Bone marrow (tissue), 2 donors: ENCODE data around the gene PPP1R14B.
A peak's percentile ranks its signal among the peaks of the same experiment; 100 is the strongest.

Source experiments
- DNase-seq, 2 donors: peaks; one replicate each; lab custom pipeline; 2025; lab: John Stamatoyannopoulos, UW

Gene PPP1R14B

DNA sequence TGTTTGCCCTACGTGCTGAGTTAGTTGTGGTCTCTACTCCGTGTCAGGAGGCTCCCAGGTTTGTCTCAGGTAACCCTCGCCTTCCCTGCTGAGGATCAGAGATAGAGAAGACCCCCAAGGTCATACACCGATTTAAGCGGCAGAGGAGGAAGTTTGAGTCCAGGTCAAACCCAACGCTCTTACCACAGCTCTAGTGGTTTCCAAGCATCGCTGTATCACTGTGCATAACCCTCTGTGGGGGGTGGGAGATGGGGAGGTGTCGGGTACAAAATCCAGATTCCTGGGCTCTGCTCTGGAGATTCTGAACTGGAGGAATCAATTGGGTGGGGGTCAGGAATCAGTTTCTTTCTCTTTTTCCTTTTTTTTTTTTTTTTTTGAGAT, 15.8 kb downstream of the PPP1R14B start:
- no peak for DNase-seq

DNA sequence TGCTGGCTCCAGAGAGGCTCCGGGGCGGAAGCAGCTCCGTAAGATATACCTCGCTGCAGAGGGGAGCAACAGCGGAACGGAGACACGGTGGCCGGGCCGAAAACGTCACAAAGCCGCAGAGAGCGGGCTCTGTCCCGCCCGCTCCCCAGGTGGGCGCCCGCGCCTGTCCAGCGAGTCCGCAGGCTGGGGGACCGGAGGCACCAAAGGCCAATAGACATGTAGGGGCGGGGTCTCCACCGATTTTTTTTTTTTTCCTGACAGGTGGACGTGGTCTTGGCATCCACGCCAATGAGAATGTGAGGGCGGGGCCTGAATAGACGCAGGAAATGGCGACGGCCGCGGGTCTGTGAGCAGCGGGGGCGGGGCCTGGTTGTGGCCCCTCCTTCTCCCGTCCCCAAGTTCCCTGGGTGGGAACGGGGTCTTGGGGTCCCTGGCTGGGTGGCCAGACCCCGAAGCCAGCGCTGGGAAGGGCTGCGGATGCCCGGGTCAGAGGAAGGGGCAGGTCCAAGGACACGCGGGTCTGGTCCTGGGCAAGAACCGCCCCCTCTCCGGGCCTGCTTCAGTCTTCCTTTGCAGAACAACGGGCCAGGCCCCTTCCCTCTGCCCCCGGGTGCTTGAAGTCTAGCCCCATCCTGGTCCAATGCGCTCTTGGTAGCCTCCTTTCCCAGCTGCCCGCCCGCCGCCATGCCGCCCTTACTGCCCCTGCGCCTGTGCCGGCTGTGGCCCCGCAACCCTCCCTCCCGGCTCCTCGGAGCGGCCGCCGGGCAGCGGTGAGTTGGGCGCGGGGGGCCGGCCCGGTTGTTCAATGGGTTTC, 16.4 kb downstream of the PPP1R14B start, which contains the start of gene DNAJC4:
TSS of gene DNAJC4 (plus strand) at position 378 of the 814 bp plus-strand sequence. CDS start at position 685, 307 bp downstream.
- DNase-seq: peak; percentile 63 to 75

DNA sequence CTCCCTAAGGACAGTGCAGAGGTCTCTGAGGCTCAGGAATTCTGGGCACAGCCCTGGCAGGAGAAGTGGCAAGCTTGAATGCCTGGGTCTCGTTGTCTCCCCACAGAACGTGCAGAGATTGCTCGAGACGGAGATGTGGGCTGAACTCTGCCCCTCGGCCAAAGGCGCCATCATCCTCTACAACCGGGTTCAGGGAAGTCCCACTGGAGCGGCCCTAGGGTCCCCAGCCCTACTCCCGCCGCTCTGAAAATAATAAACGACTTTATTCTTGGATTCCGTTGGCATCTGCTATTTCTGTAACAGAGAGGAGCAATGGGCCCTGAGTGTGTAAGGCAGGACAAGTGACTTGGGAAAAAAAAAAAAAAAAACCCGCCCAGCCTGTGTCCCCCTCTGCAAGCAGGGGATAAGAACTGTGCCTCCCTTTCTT, 17.0 kb downstream of the PPP1R14B start:
- no peak for DNase-seq

DNA sequence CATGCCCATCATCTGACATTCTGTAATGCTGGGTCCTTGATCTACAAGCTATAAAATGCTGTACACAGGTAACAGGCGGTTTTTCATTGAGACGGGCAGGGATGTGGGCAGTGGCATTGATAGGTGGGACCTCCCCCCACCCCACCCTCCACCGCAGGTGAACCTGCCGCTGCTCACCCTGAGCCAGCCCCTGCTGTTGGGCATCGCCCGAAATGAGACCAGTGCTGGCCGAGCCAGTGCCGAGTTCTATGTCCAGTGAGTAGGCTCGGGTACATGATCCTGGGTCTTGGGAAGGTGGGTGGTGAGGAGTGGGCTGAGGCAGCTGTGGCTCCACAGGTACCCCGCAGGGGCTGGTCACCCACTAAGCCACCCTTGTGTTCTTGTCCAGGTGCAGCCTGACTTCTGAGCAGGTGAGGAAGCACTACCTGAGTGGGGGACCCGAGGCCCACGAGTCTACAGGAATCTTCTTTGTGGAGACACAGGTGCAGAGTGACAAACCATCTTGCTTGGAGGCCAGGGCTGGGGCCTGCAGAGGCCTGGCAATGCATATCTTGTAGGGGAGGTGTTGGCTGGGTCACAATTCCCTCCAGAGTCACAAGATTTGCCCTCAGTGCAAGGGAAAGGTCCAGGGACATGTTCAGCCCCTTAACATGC, 17.5 kb downstream of the PPP1R14B start:
- DNase-seq: no peak

DNA sequence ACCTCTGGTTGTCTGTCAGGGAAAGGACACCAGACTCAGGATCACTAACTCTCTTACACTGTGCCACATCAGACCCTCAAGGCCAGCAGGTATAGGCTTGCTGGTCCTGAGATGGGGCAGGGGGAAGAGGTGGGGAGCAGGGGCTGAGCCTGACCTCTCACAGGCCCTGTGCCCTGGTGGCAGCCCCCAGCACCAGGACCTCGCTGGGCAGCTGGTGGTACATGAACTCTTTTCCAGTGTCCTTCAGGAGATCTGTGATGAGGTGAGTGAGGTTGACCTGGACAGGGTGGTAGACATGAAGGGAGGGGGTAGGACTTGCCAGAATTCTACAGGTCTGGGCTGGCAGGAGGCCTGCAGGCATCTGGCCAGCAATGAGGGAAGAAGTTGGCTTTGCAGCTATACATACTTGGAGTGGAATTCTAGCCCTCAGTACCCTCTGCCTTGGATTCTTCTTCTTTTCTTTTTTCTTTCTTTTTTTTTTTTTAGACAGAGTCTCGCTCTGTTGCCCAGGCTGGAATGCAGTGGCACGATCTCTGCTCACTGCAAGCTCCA, 19.3 kb downstream of the PPP1R14B start:
- DNase-seq: no peak

DNA sequence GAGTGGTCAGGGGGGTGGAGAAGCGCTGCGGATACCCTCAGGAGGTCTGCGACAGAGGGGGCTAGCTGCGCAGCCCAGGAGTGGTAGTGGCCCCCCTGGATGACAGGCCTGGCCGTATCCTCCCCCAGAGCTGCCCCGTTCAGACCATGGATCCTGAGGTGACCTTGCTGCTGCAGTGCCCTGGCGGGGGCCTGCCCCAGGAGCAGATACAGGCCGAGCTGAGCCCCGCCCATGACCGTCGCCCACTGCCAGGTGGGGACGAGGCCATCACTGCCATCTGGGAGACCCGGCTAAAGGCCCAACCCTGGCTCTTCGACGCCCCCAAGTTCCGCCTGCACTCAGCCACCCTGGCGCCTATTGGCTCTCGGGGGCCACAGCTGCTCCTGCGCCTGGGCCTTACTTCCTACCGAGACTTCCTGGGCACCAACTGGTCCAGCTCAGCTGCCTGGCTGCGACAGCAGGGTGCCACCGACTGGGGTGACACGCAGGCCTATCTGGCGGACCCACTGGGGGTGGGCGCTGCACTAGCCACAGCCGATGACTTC, 20.2 kb downstream of the PPP1R14B start:
- no peak for DNase-seq

DNA sequence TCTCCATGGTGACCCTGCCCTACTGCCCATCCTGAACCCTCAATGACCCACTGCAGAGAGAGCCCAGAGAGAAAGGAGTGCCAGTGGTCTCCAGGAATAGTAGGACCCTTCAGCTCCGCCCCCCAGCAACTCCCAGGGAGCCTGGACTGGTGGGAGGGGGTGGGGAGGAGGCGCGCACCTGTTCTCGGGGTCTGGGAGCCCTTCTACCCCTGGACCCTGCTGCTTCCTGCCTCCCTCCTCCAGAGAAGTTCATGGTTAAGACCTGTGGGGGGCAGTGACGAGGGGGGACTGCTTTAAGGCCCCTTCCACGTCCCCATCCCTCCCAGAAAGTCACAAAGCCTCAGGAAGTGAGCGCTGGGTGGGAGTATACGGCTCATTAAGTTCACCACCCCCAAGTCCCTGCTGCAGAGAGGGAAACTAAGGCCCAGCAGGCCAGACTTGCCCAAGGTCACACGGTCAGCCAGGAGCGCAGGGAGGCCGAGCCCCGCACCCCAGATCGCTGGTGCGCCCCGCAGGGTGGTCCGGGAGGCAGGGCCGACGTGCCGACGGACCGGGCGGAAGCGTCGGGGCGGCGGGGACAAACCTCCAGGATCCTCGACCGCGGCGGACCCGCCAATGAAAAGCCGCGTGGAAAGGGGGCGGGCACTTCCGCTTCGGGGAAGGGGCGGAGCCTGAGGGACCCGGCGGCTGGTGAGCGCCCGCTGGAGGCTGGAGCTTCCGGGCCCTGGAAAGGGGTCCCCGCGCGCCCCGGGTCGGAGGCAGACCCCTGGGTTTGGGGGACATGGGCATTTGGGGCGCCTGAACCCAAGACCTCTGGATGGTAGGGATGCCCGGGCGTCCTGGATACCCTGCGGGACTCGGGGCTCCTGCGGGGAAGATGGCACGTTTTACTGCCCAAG, 20.9 kb downstream of the PPP1R14B start, which contains the start of the genes NUDT22 and TRPT1:
TSS of gene NUDT22 (plus strand) at position 667 of the 899 bp plus-strand sequence. CDS start 379 bp downstream, outside the sequence.
TSS of gene TRPT1 (minus strand) at position 579 of the 899 bp plus-strand sequence. CDS start at position 253, 326 bp downstream.
- DNase-seq: peak; percentile 74 to 79

DNA sequence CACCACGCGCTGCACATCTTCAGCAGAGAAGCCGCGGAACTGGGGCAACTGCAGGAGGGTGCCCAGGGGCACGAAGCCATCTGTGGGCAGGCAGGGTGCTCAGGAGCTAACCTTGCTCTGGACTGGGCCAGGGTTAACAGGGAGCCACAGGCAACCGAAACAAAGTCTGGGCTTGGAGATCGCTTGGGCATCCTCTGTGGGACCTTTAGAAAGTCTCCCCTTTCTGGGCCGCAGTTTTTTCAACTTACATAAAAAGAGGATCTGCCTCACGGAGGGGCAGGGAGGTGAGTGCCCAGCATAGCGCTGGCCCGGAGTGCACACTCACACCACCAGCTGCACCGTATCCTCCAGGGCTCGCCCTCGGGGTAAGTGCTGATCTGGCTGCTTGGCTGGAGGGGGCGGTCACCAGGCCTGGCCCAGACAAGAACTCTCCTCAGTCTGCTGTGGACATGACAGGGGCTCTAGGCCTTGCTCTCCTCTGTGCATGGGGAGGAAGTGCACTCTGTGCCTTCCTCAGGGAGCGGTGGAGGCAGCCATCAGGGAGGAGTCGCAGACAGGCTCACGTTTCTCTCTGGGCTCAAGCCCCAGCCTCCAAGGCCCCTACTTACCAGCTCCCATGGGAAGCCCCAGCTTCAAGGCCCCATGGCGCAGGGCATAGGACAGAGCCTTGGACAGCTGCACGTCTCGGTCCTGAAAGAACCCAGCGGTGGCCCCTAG, 21.7 kb downstream of the PPP1R14B start:
- DNase-seq: no peak

DNA sequence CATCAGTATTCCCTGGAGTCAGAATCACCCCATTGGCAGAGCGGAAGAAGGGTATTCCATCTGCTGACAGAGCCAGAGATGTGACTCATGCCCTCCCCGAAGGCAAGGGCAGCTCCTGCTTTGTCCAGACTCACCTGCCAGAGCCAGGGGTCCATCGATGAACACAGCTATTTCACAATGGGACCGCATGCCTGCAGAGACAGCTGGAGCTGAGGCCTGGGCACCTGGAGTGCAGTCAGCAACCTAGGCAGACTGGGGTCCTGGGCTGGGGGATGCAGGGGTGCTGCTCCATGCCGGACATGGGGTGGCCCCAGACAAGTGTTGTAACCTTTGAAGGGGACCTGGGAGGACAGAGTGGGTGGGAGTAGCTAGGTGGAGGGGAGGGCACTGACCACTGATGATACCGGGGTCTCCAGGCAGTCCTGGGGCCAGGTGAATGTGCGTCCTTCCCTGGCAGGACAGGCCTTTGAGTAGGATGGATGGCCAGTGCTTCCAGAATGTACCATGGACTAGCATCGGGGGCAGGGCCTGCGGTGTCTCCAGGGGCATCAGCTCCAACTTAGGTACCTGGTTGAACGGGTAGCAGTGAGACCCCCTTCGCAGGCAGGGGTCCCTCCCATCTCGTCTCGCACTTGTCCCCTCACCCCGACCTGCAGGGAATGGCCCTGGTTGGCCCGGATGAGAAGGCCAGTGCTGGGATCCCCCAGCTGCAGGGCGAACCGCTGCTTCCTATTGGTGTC, 22.4 kb downstream of the PPP1R14B start:
- no peak for DNase-seq

DNA sequence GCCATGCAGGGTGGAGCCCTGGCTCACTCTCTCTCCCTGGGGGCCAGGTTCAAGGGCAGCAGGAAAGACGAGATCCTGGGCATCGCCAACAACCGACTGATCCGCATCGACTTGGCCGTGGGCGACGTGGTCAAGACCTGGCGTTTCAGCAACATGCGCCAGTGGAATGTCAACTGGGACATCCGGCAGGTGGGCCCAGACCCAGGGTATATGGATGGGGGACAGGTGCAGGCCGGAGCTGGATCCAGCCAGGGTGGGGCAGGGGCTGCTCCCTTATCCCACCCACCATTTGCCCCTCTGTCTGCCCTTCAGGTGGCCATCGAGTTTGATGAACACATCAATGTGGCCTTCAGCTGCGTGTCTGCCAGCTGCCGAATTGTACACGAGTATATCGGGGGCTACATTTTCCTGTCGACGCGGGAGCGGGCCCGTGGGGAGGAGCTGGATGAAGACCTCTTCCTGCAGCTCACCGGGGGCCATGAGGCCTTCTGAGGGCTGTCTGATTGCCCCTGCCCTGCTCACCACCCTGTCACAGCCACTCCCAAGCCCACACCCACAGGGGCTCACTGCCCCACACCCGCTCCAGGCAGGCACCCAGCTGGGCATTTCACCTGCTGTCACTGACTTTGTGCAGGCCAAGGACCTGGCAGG, 23.6 kb downstream of the PPP1R14B start:
- DNase-seq: no peak

DNA sequence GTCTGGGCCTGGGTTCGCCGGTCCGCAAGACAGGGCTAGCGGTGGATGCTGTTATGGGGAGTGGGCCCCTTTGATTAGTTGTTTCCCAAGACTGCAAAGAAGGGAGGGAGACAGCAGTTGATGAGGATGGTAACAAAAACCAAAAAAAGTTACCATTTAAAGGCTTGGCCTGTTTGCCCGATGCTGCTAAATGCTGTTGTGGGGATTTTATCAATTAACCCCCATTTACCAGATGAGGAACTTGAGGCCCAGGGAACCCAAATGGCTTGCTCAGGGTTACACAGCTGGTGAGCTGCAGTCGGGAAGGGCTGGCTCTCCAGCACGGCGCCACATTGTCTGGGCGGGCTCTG, 24.1 kb downstream of the PPP1R14B start:
- DNase-seq: no peak

DNA sequence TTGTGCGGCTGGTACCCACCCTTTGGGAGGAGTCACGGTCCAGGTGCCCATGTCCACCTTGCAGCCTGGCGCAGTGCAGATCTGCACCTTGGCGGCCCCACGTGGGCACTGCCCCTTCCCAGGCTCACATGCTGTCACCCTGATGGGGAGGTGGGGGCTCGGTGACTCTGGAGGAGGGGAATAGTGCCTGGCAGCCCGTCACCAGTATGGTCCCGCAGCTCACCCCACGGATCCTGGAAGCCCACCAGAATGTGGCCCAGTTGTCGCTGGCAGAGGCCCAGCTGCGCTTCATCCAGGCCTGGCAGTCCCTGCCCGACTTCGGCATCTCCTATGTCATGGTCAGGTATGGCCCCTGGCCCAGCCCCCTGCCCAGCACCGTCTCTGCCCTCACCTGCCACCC, 25.9 kb downstream of the PPP1R14B start:
- DNase-seq: no peak

DNA sequence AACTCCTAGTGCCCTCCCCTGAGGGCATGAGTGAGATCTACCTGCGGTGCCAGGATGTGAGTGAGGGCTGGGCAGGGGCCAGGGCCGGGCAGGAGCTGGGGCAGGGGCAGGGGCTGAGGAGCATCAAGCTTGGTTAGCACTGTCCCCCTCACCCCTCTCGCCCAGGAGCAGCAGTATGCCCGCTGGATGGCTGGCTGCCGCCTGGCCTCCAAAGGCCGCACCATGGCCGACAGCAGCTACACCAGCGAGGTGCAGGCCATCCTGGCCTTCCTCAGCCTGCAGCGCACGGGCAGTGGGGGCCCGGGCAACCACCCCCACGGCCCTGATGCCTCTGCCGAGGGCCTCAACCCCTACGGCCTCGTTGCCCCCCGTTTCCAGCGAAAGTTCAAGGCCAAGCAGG, 26.5 kb downstream of the PPP1R14B start:
- no peak for DNase-seq

DNA sequence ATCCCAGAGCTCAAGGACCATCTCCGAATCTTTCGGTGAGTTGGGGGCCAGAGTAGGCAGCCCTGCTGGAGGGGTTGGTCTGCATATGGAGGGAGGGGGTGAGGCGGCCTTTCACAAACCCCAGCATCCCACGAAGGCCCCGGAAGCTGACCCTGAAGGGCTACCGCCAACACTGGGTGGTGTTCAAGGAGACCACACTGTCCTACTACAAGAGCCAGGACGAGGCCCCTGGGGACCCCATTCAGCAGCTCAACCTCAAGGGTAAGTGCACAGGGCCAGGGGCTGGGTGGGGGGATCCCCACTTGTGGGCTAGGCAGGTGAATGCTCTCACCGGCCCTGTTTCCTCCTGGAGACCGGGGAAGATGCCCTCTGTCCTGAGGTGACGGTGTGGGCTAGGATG, 27.0 kb downstream of the PPP1R14B start:
- no peak for DNase-seq

DNA sequence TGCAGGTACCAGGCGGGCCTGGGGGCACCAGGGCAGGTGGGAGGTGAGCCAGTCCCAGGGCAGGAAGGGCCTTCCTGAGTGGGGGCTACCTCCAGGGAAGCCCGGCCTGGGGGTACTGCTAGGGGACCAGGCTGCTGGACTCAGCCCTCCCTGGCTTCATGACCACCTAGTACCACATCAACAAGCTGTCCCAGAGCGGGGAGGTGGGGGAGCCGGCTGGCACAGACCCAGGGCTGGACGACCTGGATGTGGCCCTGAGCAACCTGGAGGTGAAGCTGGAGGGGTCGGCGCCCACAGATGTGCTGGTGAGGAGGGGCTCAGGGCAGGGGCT, 27.4 kb downstream of the PPP1R14B start:
- no peak for DNase-seq

DNA sequence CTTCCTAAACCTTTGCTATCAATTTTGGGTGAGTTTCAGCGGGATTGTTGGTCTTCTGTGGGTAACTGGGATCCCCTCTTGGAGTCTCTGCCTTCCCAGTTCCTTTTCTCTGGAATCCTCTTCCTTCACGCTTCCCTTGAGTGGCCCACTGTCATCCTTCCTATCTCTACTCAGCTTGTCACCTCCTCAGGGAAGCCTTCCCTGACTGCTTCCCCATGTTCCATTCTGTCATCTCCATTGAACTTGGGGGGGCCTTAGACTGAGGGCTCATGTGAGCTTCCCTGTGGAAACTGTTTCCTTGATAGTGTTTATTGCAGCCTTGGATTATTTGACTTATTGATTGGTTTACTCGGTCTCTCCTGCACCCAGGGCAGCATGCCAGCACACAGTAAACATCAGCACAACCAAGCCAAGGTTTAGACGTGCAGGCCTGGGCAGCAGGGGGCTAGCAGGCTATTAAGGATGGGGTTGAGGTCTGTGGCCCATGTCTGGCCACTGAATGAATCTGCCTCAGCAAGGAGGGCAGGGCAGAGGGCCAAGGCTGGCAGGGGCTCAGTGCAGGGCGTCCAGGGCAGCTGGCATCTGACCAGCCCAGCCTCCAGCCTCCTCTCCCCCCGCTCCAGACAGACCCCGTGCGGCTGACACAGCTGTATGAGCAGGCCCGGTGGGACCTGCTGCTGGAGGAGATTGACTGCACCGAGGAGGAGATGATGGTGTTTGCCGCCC, 28.0 kb downstream of the PPP1R14B start:
- no peak for DNase-seq

DNA sequence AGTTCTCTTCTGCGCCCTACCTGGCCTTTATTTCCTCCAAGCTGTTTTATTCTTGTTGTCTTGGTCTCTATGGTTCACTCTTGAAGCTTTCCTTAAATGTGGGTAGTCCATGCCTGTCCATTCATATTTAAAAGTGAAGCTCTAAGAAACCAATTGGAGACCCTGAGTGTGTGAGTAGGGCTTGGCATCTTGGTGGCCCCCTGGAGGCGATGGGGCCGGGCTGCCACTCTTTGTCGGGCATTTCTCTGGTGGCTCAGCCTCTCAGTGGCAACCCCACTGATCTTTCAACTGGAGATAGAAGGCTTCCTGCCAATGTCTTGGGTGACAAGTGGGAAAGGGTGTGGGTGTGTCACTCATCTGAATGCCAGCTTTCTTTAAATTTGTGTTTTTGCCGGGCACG, 29.9 kb downstream of the PPP1R14B start:
- no peak for DNase-seq

DNA sequence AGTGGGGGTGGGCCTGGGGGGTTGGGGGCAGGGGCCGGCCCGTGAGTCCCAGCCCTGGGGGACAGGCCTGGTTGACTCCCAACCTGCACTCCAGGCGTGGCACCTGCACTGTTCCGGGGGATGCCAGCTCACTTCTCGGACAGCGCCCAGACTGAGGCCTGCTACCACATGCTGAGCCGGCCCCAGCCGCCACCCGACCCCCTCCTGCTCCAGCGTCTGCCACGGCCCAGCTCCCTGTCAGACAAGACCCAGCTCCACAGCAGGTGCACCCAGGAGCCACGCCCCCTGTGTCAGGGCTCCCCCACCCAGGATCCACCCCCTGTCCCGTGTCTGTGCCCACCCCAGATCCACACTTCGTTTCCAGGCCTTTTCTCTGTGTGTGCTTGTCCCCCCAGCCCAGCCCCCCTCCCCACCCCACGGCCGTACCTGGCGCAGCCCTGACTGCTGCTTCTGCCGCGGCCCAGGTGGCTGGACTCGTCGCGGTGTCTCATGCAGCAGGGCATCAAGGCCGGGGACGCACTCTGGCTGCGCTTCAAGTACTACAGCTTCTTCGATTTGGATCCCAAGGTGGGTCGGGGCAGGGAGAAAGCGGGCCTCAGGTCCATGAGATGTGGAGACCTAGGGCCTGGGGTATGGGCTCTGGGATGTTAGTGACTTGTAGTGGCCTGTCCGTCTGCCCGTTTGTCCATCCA, 35.4 kb downstream of the PPP1R14B start:
- no peak for DNase-seq
